ENCODE data around the gene TTC39C.
"Not testable (repeated sequence)": the region's sequence is repeated elsewhere in the genome, so short reads cannot be mapped to it uniquely, and the experiment has no call there.

Gene TTC39C

GRCh38 chr18:24018299-24018886 lies 3.8 kb downstream of the TTC39C start:
- DNase-seq (ENCODE audit: low read depth in 2 of 2) = no peak

GRCh38 chr18:24019641-24020331 lies 5.2 kb downstream of the TTC39C start:
- no peak for DNase-seq (ENCODE audit: low read depth in 2 of 2)

GRCh38 chr18:24021505-24021904 lies 7.0 kb downstream of the TTC39C start:
- no peak for DNase-seq (ENCODE audit: low read depth in 2 of 2)

- peak in 1 of 2 experiments; percentile 60 for DNase-seq (ENCODE audit: low read depth in 2 of 2)
These were observed 7.6 kb downstream of the TTC39C start for GRCh38 chr18:24022161-24022560.

- DNase-seq (ENCODE audit: low read depth in 2 of 2) = no peak
These were observed 8.7 kb downstream of the TTC39C start for GRCh38 chr18:24023185-24023814.

GRCh38 chr18:24024425-24024824 lies 9.9 kb downstream of the TTC39C start:
- no peak for DNase-seq (ENCODE audit: low read depth in 2 of 2)

GRCh38 chr18:24026457-24026856 lies 11.9 kb downstream of the TTC39C start:
- DNase-seq (ENCODE audit: low read depth in 2 of 2) = no peak

- peak; percentile 72 to 77 for DNase-seq (ENCODE audit: low read depth in 2 of 2)
These were observed 12.7 kb downstream of the TTC39C start for GRCh38 chr18:24027156-24027827.

- not testable (repeated sequence) for DNase-seq (ENCODE audit: low read depth in 2 of 2)
These were observed 14.4 kb downstream of the TTC39C start for GRCh38 chr18:24028946-24029345.

- no peak for DNase-seq (ENCODE audit: low read depth in 2 of 2)
These were observed 16.8 kb downstream of the TTC39C start for GRCh38 chr18:24031318-24031717.

- DNase-seq (ENCODE audit: low read depth in 2 of 2) = no peak
These were observed 17.4 kb downstream of the TTC39C start for GRCh38 chr18:24031916-24032315.

- no peak for DNase-seq (ENCODE audit: low read depth in 2 of 2)
These were observed 19.3 kb downstream of the TTC39C start for GRCh38 chr18:24033641-24034412.

GRCh38 chr18:24035316-24035715 lies 20.8 kb downstream of the TTC39C start:
- DNase-seq (ENCODE audit: low read depth in 2 of 2) = no peak

- DNase-seq (ENCODE audit: low read depth in 2 of 2) = no peak
These were observed 25.1 kb downstream of the TTC39C start for GRCh38 chr18:24039671-24040070.

- DNase-seq (ENCODE audit: low read depth in 2 of 2) = no peak
These were observed 27.1 kb downstream of the TTC39C start for GRCh38 chr18:24041691-24042090.

GRCh38 chr18:24043403-24043802 lies 28.8 kb downstream of the TTC39C start:
- no peak for DNase-seq (ENCODE audit: low read depth in 2 of 2)

GRCh38 chr18:24048261-24048660 lies 33.7 kb downstream of the TTC39C start:
- no peak for DNase-seq (ENCODE audit: low read depth in 2 of 2)

GRCh38 chr18:24049142-24049541 lies 34.6 kb downstream of the TTC39C start:
- no peak for DNase-seq (ENCODE audit: low read depth in 2 of 2)

GRCh38 chr18:24051031-24051947 lies 36.7 kb downstream of the TTC39C start:
- DNase-seq (ENCODE audit: low read depth in 2 of 2) = no peak

- DNase-seq (ENCODE audit: low read depth in 2 of 2) = no peak
These were observed 37.5 kb downstream of the TTC39C start for GRCh38 chr18:24052053-24052452.

- DNase-seq (ENCODE audit: low read depth in 2 of 2) = no peak
These were observed 38.7 kb downstream of the TTC39C start for GRCh38 chr18:24053211-24053610.

All from fibroblast of skin of left quadriceps (primary cell).